Glutamatergic neuron (in vitro differentiated cells): ENCODE data around the gene GHR. TPM values are rescaled to one million over a fixed set of nuclear protein-coding genes. Genes with fewer than 3 reads are reported as not detected.

Experiments used
- DNase-seq: peaks from one replicate; pipeline ENCODE4 v3.0.0; 2022
- H3K27ac Mint-ChIP-seq: one replicate; pipeline ENCODE4 v1.8.0; 2020; ENCODE audit warnings: mild to moderate bottlenecking, mixed read lengths, inconsistent platforms; ENCODE audit not compliant: unreplicated experiment
- H3K27me3 Mint-ChIP-seq: one replicate; pipeline ENCODE4 v1.8.0; 2020; ENCODE audit warnings: mild to moderate bottlenecking, moderate library complexity, mixed read lengths, inconsistent platforms; ENCODE audit not compliant: unreplicated experiment
- H3K36me3 Mint-ChIP-seq: one replicate; pipeline ENCODE4 v1.8.0; 2020; ENCODE audit warnings: mild to moderate bottlenecking, mixed read lengths, inconsistent platforms; ENCODE audit not compliant: unreplicated experiment
- H3K4me1 Mint-ChIP-seq: one replicate; pipeline ENCODE4 v1.8.0; 2020; ENCODE audit warnings: mild to moderate bottlenecking, low read depth, mixed read lengths, inconsistent platforms; ENCODE audit not compliant: unreplicated experiment
- H3K4me3 Mint-ChIP-seq: one replicate; pipeline ENCODE4 v1.8.0; 2020; ENCODE audit warnings: mild to moderate bottlenecking, mixed read lengths, inconsistent platforms; ENCODE audit not compliant: unreplicated experiment
- H3K9me3 Mint-ChIP-seq: one replicate; pipeline ENCODE4 v1.8.0; 2020; ENCODE audit warnings: mild to moderate bottlenecking, moderate library complexity, mixed read lengths, inconsistent platforms; ENCODE audit not compliant: unreplicated experiment
- total RNA-seq: library from RNA; stranded (reverse); fragmentation: NEBNext Ultra II Directional; extraction: Animal tissue kit (Norgen Biotek cat#: 25700); gene quantifications from one replicate; pipeline ENCODE4 v1.2.1, GENCODE V29; 2021; ENCODE audit not compliant: unreplicated experiment
- TF ChIP-seq, protein P1 (sequence below): fragments of 200-600 bp; sonication (generic); IDR thresholded peaks from one replicate; pipeline ENCODE4 v1.5.0; 2021; ENCODE audit not compliant: partially characterized antibody, unreplicated experiment

GHR gene
- total RNA-seq, 1 donor from 2014 or later: not detected

DNA sequence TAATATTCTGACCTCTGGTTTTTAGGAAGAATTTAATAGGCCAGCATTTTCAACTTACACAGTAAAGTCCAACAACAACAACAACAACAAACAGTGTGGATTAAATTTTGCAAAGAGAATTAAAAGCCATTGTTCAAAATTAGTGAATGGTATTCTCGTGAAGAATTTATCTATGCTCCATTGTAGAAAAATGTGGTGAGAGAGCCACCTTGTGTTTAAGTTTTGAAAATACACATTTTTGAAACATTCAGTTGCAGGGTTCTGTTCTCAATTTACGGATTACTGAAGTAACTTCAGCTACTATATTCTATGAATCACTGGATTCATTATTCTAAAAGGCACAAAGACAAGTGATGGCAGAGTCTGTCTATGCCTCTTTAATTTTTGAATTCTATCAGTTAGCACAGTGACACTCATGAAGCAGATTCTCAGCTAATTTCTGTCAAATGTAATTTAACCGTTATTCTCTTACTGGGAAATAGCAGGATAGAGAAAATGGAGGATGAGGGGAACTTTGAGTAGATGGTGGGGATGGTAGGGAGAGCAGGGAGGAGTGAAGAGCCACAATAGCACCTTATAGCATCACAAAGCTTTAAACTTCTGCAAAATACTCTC, 344.4 kb downstream of the GHR start:
- TF ChIP-seq, protein P1, sequence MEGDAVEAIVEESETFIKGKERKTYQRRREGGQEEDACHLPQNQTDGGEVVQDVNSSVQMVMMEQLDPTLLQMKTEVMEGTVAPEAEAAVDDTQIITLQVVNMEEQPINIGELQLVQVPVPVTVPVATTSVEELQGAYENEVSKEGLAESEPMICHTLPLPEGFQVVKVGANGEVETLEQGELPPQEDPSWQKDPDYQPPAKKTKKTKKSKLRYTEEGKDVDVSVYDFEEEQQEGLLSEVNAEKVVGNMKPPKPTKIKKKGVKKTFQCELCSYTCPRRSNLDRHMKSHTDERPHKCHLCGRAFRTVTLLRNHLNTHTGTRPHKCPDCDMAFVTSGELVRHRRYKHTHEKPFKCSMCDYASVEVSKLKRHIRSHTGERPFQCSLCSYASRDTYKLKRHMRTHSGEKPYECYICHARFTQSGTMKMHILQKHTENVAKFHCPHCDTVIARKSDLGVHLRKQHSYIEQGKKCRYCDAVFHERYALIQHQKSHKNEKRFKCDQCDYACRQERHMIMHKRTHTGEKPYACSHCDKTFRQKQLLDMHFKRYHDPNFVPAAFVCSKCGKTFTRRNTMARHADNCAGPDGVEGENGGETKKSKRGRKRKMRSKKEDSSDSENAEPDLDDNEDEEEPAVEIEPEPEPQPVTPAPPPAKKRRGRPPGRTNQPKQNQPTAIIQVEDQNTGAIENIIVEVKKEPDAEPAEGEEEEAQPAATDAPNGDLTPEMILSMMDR: peak; percentile 55
- peaks cover 2% of the 10 kb centered on the region for H3K27me3 Mint-ChIP-seq
- H3K9me3 Mint-ChIP-seq: no peaks in the 10 kb centered on the region
- H3K27ac Mint-ChIP-seq: no peak overlapping the region
- H3K4me1 Mint-ChIP-seq: peaks cover under 1% of the 10 kb centered on the region
- no peak for DNase-seq
- no peaks in the 10 kb centered on the region for H3K36me3 Mint-ChIP-seq
- H3K4me3 Mint-ChIP-seq: no peak overlapping the region

DNA sequence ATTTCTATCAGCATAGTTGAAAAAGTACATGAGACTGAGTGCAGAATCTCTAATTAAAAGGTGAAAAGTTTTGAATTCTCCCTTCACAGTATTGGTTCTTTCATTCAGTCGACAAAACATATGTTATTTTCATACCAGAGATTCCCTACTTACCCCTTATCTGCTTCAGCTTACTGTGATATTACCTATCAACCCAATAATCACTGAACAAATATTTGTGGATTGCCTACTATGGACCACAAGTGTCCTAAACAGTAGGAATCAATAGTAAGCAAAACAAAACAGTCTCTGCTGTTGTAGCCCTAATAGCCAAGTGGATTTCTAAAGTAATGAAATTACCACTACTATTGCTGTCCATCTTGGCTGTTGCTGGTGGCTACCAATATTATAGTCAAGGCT, 344.9 kb downstream of the GHR start:
- no peak overlapping the region for H3K27ac Mint-ChIP-seq
- H3K27me3 Mint-ChIP-seq: peaks cover 2% of the 10 kb centered on the region
- H3K4me3 Mint-ChIP-seq: no peak overlapping the region
- H3K36me3 Mint-ChIP-seq: no peaks in the 10 kb centered on the region
- H3K4me1 Mint-ChIP-seq: peaks cover 3% of the 10 kb centered on the region
- H3K9me3 Mint-ChIP-seq: no peaks in the 10 kb centered on the region
- DNase-seq: no peak
- TF ChIP-seq, protein P1: no peak

DNA sequence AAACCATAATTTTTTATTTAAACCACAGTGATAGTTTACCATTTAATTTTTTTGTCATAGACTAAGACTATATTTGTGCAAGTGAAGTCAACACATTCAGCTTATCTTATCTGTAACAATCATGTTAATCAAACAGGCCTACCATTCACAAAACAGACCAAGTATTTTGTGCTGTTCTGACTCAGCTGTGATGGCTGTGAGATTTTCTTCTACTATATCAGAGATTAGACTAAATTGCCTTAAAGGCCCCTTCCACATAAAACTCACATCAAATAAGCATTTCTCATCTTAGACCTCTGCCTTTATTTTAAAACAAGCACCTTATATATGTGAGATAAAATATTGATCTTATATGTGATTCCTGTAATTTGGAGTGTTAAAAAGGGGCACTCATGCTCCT, 346.8 kb downstream of the GHR start:
- H3K9me3 Mint-ChIP-seq: no peaks in the 10 kb centered on the region
- no peaks in the 10 kb centered on the region for H3K27me3 Mint-ChIP-seq
- H3K4me1 Mint-ChIP-seq: peaks cover 3% of the 10 kb centered on the region
- TF ChIP-seq, protein P1: no peak
- no peaks in the 10 kb centered on the region for H3K36me3 Mint-ChIP-seq
- H3K4me3 Mint-ChIP-seq: no peak overlapping the region
- no peak overlapping the region for H3K27ac Mint-ChIP-seq
- no peak for DNase-seq
